Natural killer cell (primary cell): ENCODE measurements around the gene RNF223. TPM values are rescaled to one million over a fixed set of nuclear protein-coding genes. Genes with fewer than 3 reads are reported as not detected.

Experiments
- ATAC-seq, 3 donors: fragments of 150-1000 bp in 2 of 3; fragments of 200-7000 bp in 1 of 3; cut with Tn5 transposase; 1 replicate in 1 of 3; 2 replicates in 2 of 3; pipeline ENCODE4 v1.10.0; 2021; ENCODE audit warnings: mild to moderate bottlenecking in 2 of 3, moderate library complexity in 2 of 3
- DNase-seq, 2 donors: peaks; one replicate each; pipeline versions ENCODE4 v3.0.0 to v3.0.0-alpha.2; 2013 to 2021; ENCODE audit warnings: mixed read lengths in 1 of 2
- H3K27ac ChIP-seq: one replicate; pipeline ENCODE4 v1.5.1; 2013; ENCODE audit warnings: mild to moderate bottlenecking, low read length
- H3K27me3 ChIP-seq: one replicate; pipeline ENCODE4 v1.6.1; 2013; ENCODE audit warnings: low read length; ENCODE audit not compliant: control insufficient read depth, insufficient read depth
- H3K36me3 ChIP-seq: one replicate; pipeline ENCODE4 v1.6.1; 2013; ENCODE audit warnings: low read length; ENCODE audit not compliant: control insufficient read depth, insufficient read depth
- H3K4me1 ChIP-seq: one replicate; pipeline ENCODE4 v1.6.1; 2013; ENCODE audit warnings: low read length; ENCODE audit not compliant: control insufficient read depth, insufficient read depth
- H3K4me3 ChIP-seq: one replicate; pipeline ENCODE4 v1.5.1; 2013; ENCODE audit warnings: low read length
- H3K9me3 ChIP-seq: one replicate; pipeline ENCODE4 v1.6.1; 2013; ENCODE audit warnings: low read length; ENCODE audit not compliant: control insufficient read depth, insufficient read depth
- H3K27ac Mint-ChIP-seq, 2 donors: one replicate each; pipeline ENCODE4 v1.8.0; 2022; ENCODE audit warnings: mild to moderate bottlenecking in 2 of 2, mixed read lengths in 2 of 2, moderate library complexity in 1 of 2
- H3K27me3 Mint-ChIP-seq, 2 donors: one replicate each; pipeline ENCODE4 v1.8.0; 2022; ENCODE audit warnings: low read depth in 2 of 2, mixed read lengths in 2 of 2
- H3K36me3 Mint-ChIP-seq: one replicate; pipeline ENCODE4 v1.8.0; 2022; ENCODE audit warnings: mixed read lengths
- H3K4me1 Mint-ChIP-seq, 2 donors: one replicate each; pipeline ENCODE4 v1.8.0; 2022; ENCODE audit warnings: mixed read lengths in 2 of 2
- H3K4me3 Mint-ChIP-seq: one replicate; pipeline ENCODE4 v1.8.0; 2022; ENCODE audit warnings: mild to moderate bottlenecking, moderate library complexity, mixed read lengths
- H3K9me3 Mint-ChIP-seq, 2 donors: one replicate each; pipeline ENCODE4 v1.8.0; 2022; ENCODE audit warnings: mixed read lengths in 2 of 2
- CTCF ChIP-seq: fragments of 200-600 bp; IDR thresholded peaks from one replicate; pipeline ENCODE4 v1.8.0; 2022; ENCODE audit warnings: antibody characterized with exemption
- WGBS: methylation state at CpG from one replicate; pipeline ENCODE4 v1.1.7; 2013; ENCODE audit warnings: missing lambda C conversion rate; ENCODE audit not compliant: insufficient coverage; 5-methylcytosine and 5-hydroxymethylcytosine counted together
- intact Hi-C: fragments of 100-400 bp; cut with micrococcal nuclease; formaldehyde crosslinking; loops from one replicate; pipeline ENCODE4 v1.14.2; 2022
- total RNA-seq, 4 donors: library from RNA; stranded (reverse); fragments of 120-200 nt in 1 of 4; gene quantifications; one replicate each; pipeline versions ENCODE4 v1.2.3 to v1.2.4, GENCODE V29; 2013 to 2022

Gene RNF223
- total RNA-seq, 3 donors from 2014 or later (not counting 1 experiment from before 2014, with no cell fraction given): not detected

- H3K36me3 ChIP-seq: no peaks in the 10 kb centered on the region
- TF ChIP-seq CTCF: no peak
- DNase-seq: no peak
- no peak overlapping the region for H3K27ac ChIP-seq
- H3K4me1 ChIP-seq: peaks cover 9% of the 10 kb centered on the region
- no peak overlapping the region for H3K4me3 ChIP-seq
- no peaks in the 10 kb centered on the region for H3K9me3 ChIP-seq
- Mint-ChIP-seq H3K9me3 (no peaks in the 10 kb centered on the region), H3K27ac (no peak overlapping the region), H3K4me1 (peaks cover 0 to under 1% of the 10 kb centered on the region in 2 donors), H3K27me3 (no peaks in the 10 kb centered on the region), H3K36me3 (no peaks in the 10 kb centered on the region), H3K4me3 (no peak overlapping the region)
- intact Hi-C loops: no loop called here
- WGBS: 94% methylated on average over 38 of the region's 38 CpGs
- H3K27me3 ChIP-seq: peaks cover 6% of the 10 kb centered on the region
- no peak for ATAC-seq
Observed at GRCh38 chr1:1084372-1085170, 10.5 kb upstream of the RNF223 start.

DNA sequence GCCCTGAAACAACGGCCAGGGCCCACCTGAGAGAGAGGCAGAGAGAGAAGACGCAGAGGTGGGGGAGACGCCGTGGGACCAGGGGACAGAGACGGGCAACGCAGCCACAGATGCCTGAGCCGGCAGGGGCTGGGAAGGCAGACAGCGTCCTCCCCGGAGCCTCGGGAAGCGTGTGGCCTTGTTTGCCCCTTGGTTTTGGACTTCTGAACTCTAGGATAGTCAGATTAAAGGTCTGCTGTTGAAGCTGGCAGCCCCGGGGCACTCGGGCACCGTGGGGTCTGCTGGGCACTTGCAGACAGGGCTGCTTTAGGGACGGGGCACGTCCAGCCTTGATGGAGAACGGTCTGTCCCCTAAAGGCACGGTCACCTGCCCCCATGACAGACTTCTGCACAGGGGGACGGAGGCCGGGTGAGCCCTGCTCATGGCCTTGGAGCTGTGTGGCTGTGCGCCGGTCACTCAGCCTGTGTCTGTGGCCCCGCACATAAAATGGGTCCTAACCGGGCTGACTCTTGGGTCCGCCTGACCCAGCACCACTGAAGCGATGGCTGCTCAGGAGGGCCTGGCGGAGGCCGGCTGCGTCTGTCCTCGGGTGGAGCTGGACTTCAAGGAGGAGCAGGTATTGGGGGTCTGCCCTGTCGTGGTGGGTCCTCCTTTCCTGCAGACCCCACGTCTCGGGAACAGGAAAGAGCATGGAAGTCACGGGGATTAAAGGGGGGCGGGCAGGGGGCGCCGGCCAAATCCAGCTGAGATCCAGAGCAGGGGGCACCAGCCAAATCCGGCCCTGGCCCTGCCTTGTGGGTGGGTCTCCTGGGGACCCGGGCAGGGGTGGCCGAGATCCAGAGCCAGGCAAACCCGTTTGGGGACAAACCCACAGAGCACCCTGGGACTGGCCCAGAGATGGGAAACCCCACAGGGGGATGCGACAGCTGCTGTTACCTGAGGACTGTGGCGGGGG is 9.6 kb upstream of the RNF223 start:
- Mint-ChIP-seq H3K27me3 (no peaks in the 10 kb centered on the region), H3K27ac (no peak overlapping the region), H3K9me3 (no peaks in the 10 kb centered on the region), H3K4me3 (no peak overlapping the region), H3K36me3 (no peaks in the 10 kb centered on the region), H3K4me1 (peaks cover 0 to 4% of the 10 kb centered on the region in 2 donors)
- Histone ChIP-seq H3K27ac (no peak overlapping the region), H3K4me1 (peaks cover 13% of the 10 kb centered on the region), H3K36me3 (no peaks in the 10 kb centered on the region), H3K4me3 (no peak overlapping the region), H3K9me3 (no peaks in the 10 kb centered on the region), H3K27me3 (peaks cover 8% of the 10 kb centered on the region)
- TF ChIP-seq CTCF: no peak
- DNase-seq (no peak), ATAC-seq (no peak)
- intact Hi-C loops: no loop called here
- 93% methylated on average over 43 of the region's 43 CpGs for WGBS

GRCh38 chr1:1082776-1083415 is 8.8 kb upstream of the RNF223 start:
- no peak for TF ChIP-seq CTCF
- Histone ChIP-seq H3K27ac (no peak overlapping the region), H3K4me1 (peaks cover 13% of the 10 kb centered on the region), H3K9me3 (no peaks in the 10 kb centered on the region), H3K27me3 (peaks cover 8% of the 10 kb centered on the region), H3K36me3 (no peaks in the 10 kb centered on the region), H3K4me3 (no peak overlapping the region)
- ATAC-seq: no peak
- WGBS: 94% methylated on average over 40 of the region's 40 CpGs
- intact Hi-C loops: no loop called here
- Mint-ChIP-seq H3K4me1 (peaks cover 0 to 4% of the 10 kb centered on the region in 2 donors), H3K9me3 (no peaks in the 10 kb centered on the region), H3K4me3 (no peak overlapping the region), H3K27me3 (no peaks in the 10 kb centered on the region), H3K27ac (no peak overlapping the region), H3K36me3 (no peaks in the 10 kb centered on the region)
- peak in 1 of 2 donors; percentile 15 for DNase-seq
